HCT116 (cell line): ENCODE results near the gene TTC24.
"Not testable (repeated sequence)": the region's sequence is repeated elsewhere in the genome, so short reads cannot be mapped to it uniquely, and the experiment has no call there.

Source experiments
- ATF3 ChIP-seq: IDR thresholded peaks from 2 replicates; pipeline ENCODE4 v1.6.1; 2012
- CEBPB ChIP-seq: IDR thresholded peaks from 2 replicates; pipeline ENCODE4 v1.6.1; 2012; ENCODE audit warnings: low read depth
- CTCF ChIP-seq, 3 experiments: fragments of 200-600 bp in 1 of 3; sonication (generic) in 1 of 3; IDR thresholded peaks in 2 of 3; conservative IDR thresholded peaks in 1 of 3; 2 replicates each; pipeline ENCODE4 v1.5.1; 2012 to 2017; ENCODE audit warnings: low read depth in 2 of 3, low read length in 2 of 3, antibody characterized with exemption in 1 of 3, borderline replicate concordance in 1 of 3, control low read depth in 1 of 3, mild to moderate bottlenecking in 1 of 3, mixed read lengths in 1 of 3, mixed run types in 1 of 3, moderate library complexity in 1 of 3; ENCODE audit not compliant: insufficient read depth in 1 of 3
- ELF1 ChIP-seq: IDR thresholded peaks from 2 replicates; pipeline ENCODE4 v1.6.1; 2012; ENCODE audit warnings: low read depth, borderline replicate concordance
- POLR2A ChIP-seq: IDR thresholded peaks from 2 replicates; pipeline ENCODE4 v1.7.0; 2011; ENCODE audit warnings: borderline replicate concordance; ENCODE audit not compliant: insufficient read depth, insufficient read length; ENCODE audit errors: extremely low read depth
- POLR2AphosphoS5 ChIP-seq: IDR thresholded peaks from 2 replicates; pipeline ENCODE4 v1.6.1; 2011; ENCODE audit warnings: mild to moderate bottlenecking, low read depth, low read length, moderate library complexity

- TF ChIP-seq POLR2AphosphoS5; ATF3; CTCF (IDR thresholded peaks at IDR 0.05 in 2 of 3, conservative IDR thresholded peaks at IDR 0.05 in 1 of 3; ENCODE audit: borderline replicate concordance in 1 of 3, insufficient read depth in 1 of 3, low read depth in 2 of 3, low read length in 2 of 3); POLR2A; ELF1; CEBPB: not testable (repeated sequence)
Observed at GRCh38 chr1:156587927-156588326, 8.4 kb downstream of the TTC24 start.
